Astrocyte (in vitro differentiated cells and primary cell): ENCODE measurements around the gene DGKG. TPM values are rescaled to one million over a fixed set of nuclear protein-coding genes. Genes with fewer than 3 reads are reported as not detected.

ENCODE experiments used
- DNase-seq: peaks from one replicate; pipeline ENCODE4 v3.0.0-alpha.2; 2010; ENCODE audit warnings: low read depth
- FAIRE-seq: peaks from 2 replicates; lab custom pipeline; 2011; peaks lifted over from hg19 to GRCh38; lab: Jason Lieb, UNC
- H2AFZ ChIP-seq: 2 replicates; pipeline ENCODE4 v1.6.0; 2012; ENCODE audit warnings: low read depth, low read length, inconsistent platforms
- H3K27ac ChIP-seq: 2 replicates; pipeline ENCODE4 v1.5.1; 2011; ENCODE audit warnings: low read depth, low read length, inconsistent platforms
- H3K27me3 ChIP-seq: 2 replicates; pipeline ENCODE4 v1.6.0; 2011; ENCODE audit warnings: low read length, inconsistent platforms; ENCODE audit not compliant: insufficient read depth
- H3K36me3 ChIP-seq: 2 replicates; pipeline ENCODE4 v1.5.1; 2011; ENCODE audit warnings: low read length, inconsistent platforms; ENCODE audit not compliant: insufficient read depth
- H3K4me1 ChIP-seq: 2 replicates; pipeline ENCODE4 v1.5.1; 2011; ENCODE audit warnings: low read length, inconsistent platforms; ENCODE audit not compliant: insufficient read depth
- H3K4me2 ChIP-seq: 2 replicates; pipeline ENCODE4 v1.6.0; 2012; ENCODE audit warnings: low read length, inconsistent platforms
- H3K4me3 ChIP-seq: 2 replicates; pipeline ENCODE4 v1.5.1; 2011; ENCODE audit warnings: low read depth, mild to moderate bottlenecking, low read length, inconsistent platforms; ENCODE audit not compliant: insufficient read depth
- H3K79me2 ChIP-seq: 2 replicates; pipeline ENCODE4 v1.6.0; 2012; ENCODE audit warnings: mild to moderate bottlenecking, low read length, inconsistent platforms; ENCODE audit not compliant: insufficient read depth
- H3K9ac ChIP-seq: 2 replicates; pipeline ENCODE4 v1.6.0; 2012; ENCODE audit warnings: mild to moderate bottlenecking, low read length, inconsistent platforms
- H3K9me3 ChIP-seq: 2 replicates; pipeline ENCODE4 v1.5.1; 2012; ENCODE audit warnings: low read depth, mild to moderate bottlenecking, low read length, inconsistent platforms; ENCODE audit not compliant: insufficient read depth
- H4K20me1 ChIP-seq: 2 replicates; pipeline ENCODE4 v1.6.0; 2012; ENCODE audit warnings: low read length, inconsistent platforms; ENCODE audit not compliant: insufficient read depth
- H3K27ac Mint-ChIP-seq: one replicate; pipeline ENCODE4 v1.8.0; 2021; ENCODE audit warnings: mild to moderate bottlenecking, mixed read lengths; ENCODE audit not compliant: unreplicated experiment
- H3K27me3 Mint-ChIP-seq: one replicate; pipeline ENCODE4 v1.8.0; 2021; ENCODE audit warnings: low read depth, mixed read lengths; ENCODE audit not compliant: unreplicated experiment
- H3K36me3 Mint-ChIP-seq: one replicate; pipeline ENCODE4 v1.8.0; 2021; ENCODE audit warnings: low read depth, mixed read lengths; ENCODE audit not compliant: unreplicated experiment
- H3K4me1 Mint-ChIP-seq: one replicate; pipeline ENCODE4 v1.8.0; 2021; ENCODE audit warnings: low read depth, mixed read lengths; ENCODE audit not compliant: unreplicated experiment
- H3K4me3 Mint-ChIP-seq: one replicate; pipeline ENCODE4 v1.8.0; 2021; ENCODE audit warnings: mild to moderate bottlenecking, moderate library complexity, mixed read lengths; ENCODE audit not compliant: unreplicated experiment
- H3K9me3 Mint-ChIP-seq: one replicate; pipeline ENCODE4 v1.8.0; 2021; ENCODE audit warnings: mild to moderate bottlenecking, mixed read lengths; ENCODE audit not compliant: unreplicated experiment
- CTCF ChIP-seq: IDR thresholded peaks from 2 replicates; pipeline ENCODE4 v1.5.1; 2011; ENCODE audit warnings: low read depth, mild to moderate bottlenecking, inconsistent platforms, low read length, moderate library complexity; ENCODE audit not compliant: insufficient read depth
- EZH2 ChIP-seq: IDR thresholded peaks from 2 replicates; pipeline ENCODE4 v1.6.1; 2012; ENCODE audit warnings: mild to moderate bottlenecking, low read length, inconsistent platforms; ENCODE audit not compliant: insufficient read depth
- total RNA-seq: library from RNA; stranded (reverse); gene quantifications from 2 replicates; pipeline ENCODE4 v1.2.1, GENCODE V29; 2021

DGKG gene
- total RNA-seq, 1 donor from 2014 or later = 0.64 TPM

GRCh38 chr3:186385856-186386602 is 24.0 kb upstream of the DGKG start:
- no peak overlapping the region for H3K4me2 ChIP-seq
- FAIRE-seq (no peak), DNase-seq (no peak)
- H3K36me3 ChIP-seq = no peaks in the 10 kb centered on the region
- H3K79me2 ChIP-seq = no peaks in the 10 kb centered on the region
- H3K4me3 ChIP-seq = no peak overlapping the region
- no peak overlapping the region for H3K27ac ChIP-seq
- no peak overlapping the region for H2AFZ ChIP-seq
- no peaks in the 10 kb centered on the region for H4K20me1 ChIP-seq
- no peak overlapping the region for H3K27ac Mint-ChIP-seq
- peaks cover 5% of the 10 kb centered on the region for H3K4me1 Mint-ChIP-seq
- peaks cover 5% of the 10 kb centered on the region for H3K4me1 ChIP-seq
- peaks cover 32% of the 10 kb centered on the region for H3K27me3 Mint-ChIP-seq
- no peak for TF ChIP-seq EZH2
- TF ChIP-seq CTCF = no peak
- H3K9me3 Mint-ChIP-seq = no peaks in the 10 kb centered on the region
- no peak overlapping the region for H3K4me3 Mint-ChIP-seq
- peaks cover 6% of the 10 kb centered on the region for H3K27me3 ChIP-seq
- H3K9ac ChIP-seq = no peak overlapping the region
- H3K36me3 Mint-ChIP-seq = no peaks in the 10 kb centered on the region
- H3K9me3 ChIP-seq = no peaks in the 10 kb centered on the region

GRCh38 chr3:186383026-186383993 is 21.3 kb upstream of the DGKG start:
- Histone ChIP-seq H3K4me3 (no peak overlapping the region), H4K20me1 (no peaks in the 10 kb centered on the region), H3K9ac (no peak overlapping the region), H3K36me3 (no peaks in the 10 kb centered on the region), H2AFZ (no peak overlapping the region), H3K9me3 (no peaks in the 10 kb centered on the region), H3K79me2 (no peaks in the 10 kb centered on the region), H3K4me2 (no peak overlapping the region), H3K27me3 (peaks cover 7% of the 10 kb centered on the region), H3K4me1 (peaks cover 14% of the 10 kb centered on the region), H3K27ac (no peak overlapping the region)
- peaks cover 11% of the 10 kb centered on the region for H3K4me1 Mint-ChIP-seq
- no peak overlapping the region for H3K27ac Mint-ChIP-seq
- H3K9me3 Mint-ChIP-seq = no peaks in the 10 kb centered on the region
- TF ChIP-seq EZH2 (no peak), CTCF (no peak)
- no peaks in the 10 kb centered on the region for H3K36me3 Mint-ChIP-seq
- H3K27me3 Mint-ChIP-seq = peaks cover 27% of the 10 kb centered on the region
- H3K4me3 Mint-ChIP-seq = no peak overlapping the region
- FAIRE-seq (no peak), DNase-seq (no peak)
